Measurements from ENCODE around the gene NOG.

DNA sequence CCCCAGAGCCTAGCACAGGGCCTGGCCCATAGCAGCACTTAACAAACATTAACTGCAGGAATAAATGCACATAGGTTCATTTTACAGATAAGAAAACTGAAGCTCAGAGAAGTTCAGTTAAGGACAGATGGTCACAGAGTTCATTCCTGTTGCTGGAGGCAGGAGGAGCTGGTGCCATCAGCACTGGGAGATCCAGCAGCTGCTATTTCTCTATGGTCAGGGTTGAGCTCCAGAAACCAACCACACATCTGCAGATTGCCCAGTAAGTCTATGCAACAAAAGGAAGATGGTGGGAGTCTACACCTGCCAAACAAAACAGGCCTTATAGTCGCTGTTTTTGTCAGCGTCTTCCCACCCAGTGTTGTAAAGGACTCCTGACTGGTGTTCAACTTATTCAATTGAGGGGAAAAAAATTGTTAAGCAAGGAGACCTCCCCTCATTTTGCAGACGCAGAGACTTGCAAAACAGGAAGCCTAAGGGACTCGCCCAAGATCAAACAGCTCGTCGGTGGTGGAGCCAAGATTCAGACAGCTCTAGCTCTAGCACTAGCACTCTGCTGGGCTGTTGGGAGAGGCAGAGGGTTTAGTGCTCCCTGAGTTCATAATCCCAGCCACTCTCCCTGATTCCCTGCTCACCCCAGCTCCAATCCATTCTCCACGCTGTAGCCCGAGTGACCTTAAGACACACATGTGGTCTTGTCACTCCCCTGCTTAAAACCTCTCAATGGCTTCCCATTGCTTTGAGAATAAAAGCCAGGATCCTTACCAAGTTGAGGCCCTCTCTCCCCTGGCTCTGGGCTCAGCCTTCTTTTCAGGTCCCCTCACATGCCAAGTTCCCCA, 9.0 kb downstream of the NOG start:
- TF ChIP-seq, protein P1, sequence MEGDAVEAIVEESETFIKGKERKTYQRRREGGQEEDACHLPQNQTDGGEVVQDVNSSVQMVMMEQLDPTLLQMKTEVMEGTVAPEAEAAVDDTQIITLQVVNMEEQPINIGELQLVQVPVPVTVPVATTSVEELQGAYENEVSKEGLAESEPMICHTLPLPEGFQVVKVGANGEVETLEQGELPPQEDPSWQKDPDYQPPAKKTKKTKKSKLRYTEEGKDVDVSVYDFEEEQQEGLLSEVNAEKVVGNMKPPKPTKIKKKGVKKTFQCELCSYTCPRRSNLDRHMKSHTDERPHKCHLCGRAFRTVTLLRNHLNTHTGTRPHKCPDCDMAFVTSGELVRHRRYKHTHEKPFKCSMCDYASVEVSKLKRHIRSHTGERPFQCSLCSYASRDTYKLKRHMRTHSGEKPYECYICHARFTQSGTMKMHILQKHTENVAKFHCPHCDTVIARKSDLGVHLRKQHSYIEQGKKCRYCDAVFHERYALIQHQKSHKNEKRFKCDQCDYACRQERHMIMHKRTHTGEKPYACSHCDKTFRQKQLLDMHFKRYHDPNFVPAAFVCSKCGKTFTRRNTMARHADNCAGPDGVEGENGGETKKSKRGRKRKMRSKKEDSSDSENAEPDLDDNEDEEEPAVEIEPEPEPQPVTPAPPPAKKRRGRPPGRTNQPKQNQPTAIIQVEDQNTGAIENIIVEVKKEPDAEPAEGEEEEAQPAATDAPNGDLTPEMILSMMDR (IDR thresholded peaks at IDR 0.05; ENCODE audit: extremely low read depth in 1 of 2, insufficient read depth in 1 of 2, low read depth in 1 of 2, low read length in 2 of 2) = no peak
- TF ChIP-seq POLR2A (IDR thresholded peaks at IDR 0.05; ENCODE audit: low read depth, low read length) = no peak
- no peak for TF ChIP-seq POLR2AphosphoS5 (IDR thresholded peaks at IDR 0.05; ENCODE audit: insufficient read depth, low read depth, low read length)

Data from endothelial cell of umbilical vein (primary cell).